HG03095 (cell line): Measurements from ENCODE around the gene SPRR4.
"Not testable (repeated sequence)": the region's sequence is repeated elsewhere in the genome, so short reads cannot be mapped to it uniquely, and the experiment has no call there.

Source experiments
- ATAC-seq: cut with Tn5 transposase; IDR thresholded peaks from one replicate; pipeline ENCODE4 v1.9.1; 2021; ENCODE audit warnings: moderate library complexity; ENCODE audit not compliant: unreplicated experiment

SPRR4 gene

DNA sequence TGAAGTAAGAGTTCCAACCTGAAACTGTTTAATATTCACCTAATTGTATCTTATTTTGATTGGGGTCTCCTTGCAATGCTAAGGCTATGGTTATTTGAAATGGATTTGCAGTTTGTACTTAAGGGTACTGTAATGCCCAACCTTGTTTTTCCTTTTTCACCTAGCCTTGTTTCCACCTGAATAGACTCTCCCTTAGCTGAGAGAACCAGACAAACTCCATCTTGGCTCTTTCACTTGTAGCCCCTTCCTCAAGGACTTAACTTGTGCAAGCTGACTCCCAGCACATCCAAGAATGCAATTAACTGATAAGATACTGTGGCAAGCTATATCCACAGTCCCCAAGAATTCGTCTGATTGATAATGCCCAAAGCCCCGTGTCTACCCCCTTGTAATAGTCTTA is 51.4 kb downstream of the SPRR4 start:
- not testable (repeated sequence) for ATAC-seq
